Erythroblast (primary cell): ENCODE measurements around the gene LRCH2.

Experiments
- DNase-seq, 2 experiments: peaks; one replicate each; lab custom pipeline; 2025; lab: John Stamatoyannopoulos, UW
- GATA1 ChIP-seq: IDR thresholded peaks from 2 replicates; pipeline ENCODE4 v1.6.1; 2011; ENCODE audit warnings: low read depth, mild to moderate bottlenecking, control low read depth, low read length, moderate library complexity
- POLR2A ChIP-seq: IDR thresholded peaks from 2 replicates; pipeline ENCODE4 v1.6.1; 2011; ENCODE audit warnings: mild to moderate bottlenecking, low read length

The LRCH2 gene

DNA sequence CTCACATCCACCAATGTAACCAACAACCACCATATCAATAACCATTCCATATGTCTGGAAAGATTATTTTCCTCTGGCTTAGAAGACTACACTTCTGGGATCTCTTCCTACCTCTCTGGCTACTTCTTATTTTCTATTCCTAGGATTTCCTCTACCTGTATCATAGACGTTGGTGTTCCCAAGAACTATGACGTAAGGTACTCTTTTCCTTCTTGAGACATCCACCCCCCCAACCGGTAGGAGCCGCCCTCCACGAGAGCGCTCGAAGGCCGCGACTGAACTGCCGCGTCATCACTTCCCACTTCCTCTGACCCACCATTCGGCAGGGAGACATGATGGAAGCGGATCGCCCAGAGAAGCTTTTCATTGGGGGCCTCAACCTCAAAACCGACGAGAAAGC lies 44.8 kb downstream of the LRCH2 start, which contains the start of gene RBMXL3:
Gene RBMXL3, plus strand, starts transcription at position 301 of the 400 bp plus-strand sequence. Its CDS starts 32 bp downstream, at position 333.
- TF ChIP-seq POLR2A (no peak), GATA1 (no peak)
- DNase-seq, result no peak

- no peak for DNase-seq
- TF ChIP-seq GATA1, result no peak
- no peak for TF ChIP-seq POLR2A
These were observed 49.9 kb downstream of the LRCH2 start for GRCh38 chrX:115183980-115184379.

DNA sequence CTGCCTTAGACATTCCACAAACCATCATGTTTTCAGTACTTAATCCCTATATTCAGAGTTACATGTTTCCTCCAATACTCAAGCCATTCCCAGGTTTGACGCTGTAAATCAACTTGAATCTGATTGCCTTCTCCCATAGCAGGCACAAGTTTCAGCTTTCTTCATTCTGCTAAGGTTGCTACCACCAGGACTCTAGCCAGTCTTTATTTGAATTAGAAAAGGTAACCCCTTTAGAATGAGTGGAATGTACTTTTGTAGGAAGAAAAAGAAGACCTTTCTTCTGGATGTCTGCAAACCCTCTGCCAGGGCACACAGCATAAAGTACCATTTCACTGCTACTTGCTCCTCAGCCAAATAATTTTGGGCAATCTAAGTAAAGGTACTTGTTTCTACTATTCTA lies 55.4 kb downstream of the LRCH2 start:
- TF ChIP-seq POLR2A (no peak), GATA1 (no peak)
- no peak for DNase-seq

DNA sequence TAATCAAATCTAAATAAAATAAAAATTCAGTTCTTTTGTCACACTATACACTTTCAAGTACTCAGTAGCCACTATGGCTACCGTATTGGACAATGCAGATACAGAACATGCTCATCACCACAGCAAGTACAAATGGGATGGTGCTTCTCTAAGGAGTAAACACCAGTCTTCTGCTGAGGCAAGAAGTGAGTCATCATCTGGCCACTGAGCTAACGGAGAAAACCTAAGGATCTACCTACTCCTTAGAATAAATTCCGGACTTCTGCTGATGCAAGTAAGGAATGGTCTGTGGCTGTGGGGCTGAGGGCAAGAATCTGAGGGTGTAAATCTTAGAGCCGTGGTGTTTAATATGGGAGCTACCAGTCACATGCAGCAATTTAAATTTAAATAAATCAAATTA lies 56.0 kb downstream of the LRCH2 start:
- DNase-seq, result no peak
- no peak for TF ChIP-seq POLR2A
- TF ChIP-seq GATA1, result no peak

GRCh38 chrX:115174548-115174947 lies 59.3 kb downstream of the LRCH2 start:
- no peak for TF ChIP-seq GATA1
- TF ChIP-seq POLR2A, result no peak
- no peak for DNase-seq

GRCh38 chrX:115173181-115173580 lies 60.7 kb downstream of the LRCH2 start:
- DNase-seq, result no peak
- TF ChIP-seq GATA1, result no peak
- TF ChIP-seq POLR2A, result no peak

DNA sequence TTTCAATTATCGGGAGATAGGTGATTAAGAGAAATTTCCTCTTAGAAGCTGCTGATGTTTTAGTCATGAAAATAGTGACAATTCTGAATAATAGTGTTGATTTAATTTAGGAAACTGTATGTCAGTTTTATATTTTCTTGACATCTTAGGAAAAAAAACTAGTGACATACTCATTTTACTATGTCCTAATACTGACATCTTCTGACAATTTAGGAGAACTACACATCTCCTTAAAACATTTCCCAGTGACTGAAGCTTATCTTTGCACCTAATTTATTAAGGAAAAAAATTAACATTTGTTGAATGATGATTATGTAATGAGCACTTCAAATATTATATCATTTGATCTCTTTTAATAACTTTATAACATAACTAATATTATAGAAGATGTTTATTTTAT lies 86.7 kb downstream of the LRCH2 start:
- TF ChIP-seq POLR2A (no peak), GATA1 (no peak)
- DNase-seq, result peak in 1 of 2 experiments; percentile 1

GRCh38 chrX:115142057-115142456 lies 91.8 kb downstream of the LRCH2 start:
- TF ChIP-seq GATA1 (no peak), POLR2A (no peak)
- no peak for DNase-seq

DNA sequence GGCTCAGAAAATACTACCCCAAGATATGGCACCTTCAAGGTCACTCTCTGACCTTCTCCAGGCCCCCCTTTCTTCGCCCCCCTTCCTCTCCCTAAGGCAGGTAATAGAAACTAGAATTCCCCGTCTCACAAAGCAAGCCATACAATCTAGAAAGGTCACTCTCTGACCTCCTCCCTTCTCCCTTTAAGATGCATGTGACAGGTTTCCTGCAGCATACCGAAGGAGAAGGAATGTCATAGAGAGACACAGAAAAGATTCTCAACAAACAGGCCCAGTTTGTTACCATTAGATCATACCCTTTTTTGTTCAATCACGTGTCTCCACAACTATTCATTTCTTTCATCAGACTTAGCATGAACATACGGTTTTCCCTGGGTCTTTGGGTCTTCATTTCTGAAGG lies 95.9 kb downstream of the LRCH2 start:
- no peak for DNase-seq
- no peak for TF ChIP-seq GATA1
- no peak for TF ChIP-seq POLR2A

DNA sequence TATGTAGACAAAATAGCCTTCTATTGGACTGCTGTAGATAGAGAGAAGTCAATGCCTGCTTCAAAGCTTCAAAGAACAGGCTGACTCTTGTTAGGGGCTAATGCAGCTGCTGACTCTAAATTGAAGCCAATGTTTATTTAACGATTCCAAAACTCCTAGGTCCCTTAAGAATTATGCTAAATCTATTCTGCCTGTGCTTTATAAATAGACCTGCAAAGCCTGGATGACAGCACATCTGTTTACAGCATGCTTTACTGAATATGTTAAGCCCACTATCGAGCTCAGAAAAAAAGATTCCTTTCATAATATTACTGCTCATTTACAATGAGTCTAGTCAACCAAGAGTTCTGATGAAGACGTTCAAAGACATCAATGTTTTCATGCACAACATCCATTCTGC lies 99.5 kb downstream of the LRCH2 start:
- no peak for DNase-seq
- no peak for TF ChIP-seq GATA1
- TF ChIP-seq POLR2A, result no peak

- TF ChIP-seq POLR2A, result no peak
- TF ChIP-seq GATA1, result no peak
- DNase-seq, result no peak
These were observed 121.5 kb downstream of the LRCH2 start for GRCh38 chrX:115112411-115112810.

GRCh38 chrX:115098897-115099296 lies 135.0 kb downstream of the LRCH2 start:
- TF ChIP-seq POLR2A (no peak), GATA1 (no peak)
- no peak for DNase-seq

DNA sequence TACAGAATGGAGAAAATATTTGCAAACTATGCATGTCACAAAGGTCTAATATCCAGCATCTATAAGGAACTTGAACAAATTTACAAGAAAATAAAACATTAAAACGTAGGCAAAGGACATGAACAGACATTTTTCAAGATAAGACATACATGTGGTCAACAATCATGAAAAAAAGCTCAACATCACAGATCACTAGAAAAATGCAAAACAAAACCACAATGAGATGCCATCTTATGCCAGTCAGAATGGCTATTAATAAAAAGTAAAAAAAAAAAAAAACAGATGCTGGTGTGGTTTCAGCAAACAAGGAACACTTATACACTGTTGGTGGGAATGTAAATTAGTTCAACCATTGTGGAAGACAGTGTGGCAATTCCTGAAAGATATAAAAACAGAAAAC lies 140.7 kb downstream of the LRCH2 start:
- DNase-seq, result no peak
- TF ChIP-seq GATA1, result no peak
- no peak for TF ChIP-seq POLR2A

- DNase-seq, result no peak
- TF ChIP-seq POLR2A, result no peak
These were observed 144.5 kb downstream of the LRCH2 start for GRCh38 chrX:115089419-115089818.

- TF ChIP-seq GATA1 (no peak), POLR2A (no peak)
- DNase-seq, result no peak
These were observed 165.0 kb downstream of the LRCH2 start for GRCh38 chrX:115068896-115069295.
